Muscle of leg (tissue), 11 donors: Measurements from ENCODE around the gene DBH. TPM values are rescaled to one million over a fixed set of nuclear protein-coding genes. Genes with fewer than 3 reads are reported as not detected.

Experiments
- DNase-seq: peaks from one replicate; pipeline ENCODE4 v3.0.0; 2013
- H3K27ac ChIP-seq: one replicate; pipeline ENCODE4 v1.5.1; 2013; ENCODE audit warnings: mild to moderate bottlenecking, low read length, control low read depth
- H3K27me3 ChIP-seq: one replicate; pipeline ENCODE4 v1.6.1; 2013; ENCODE audit warnings: low read length; ENCODE audit not compliant: control insufficient read depth, insufficient read depth
- H3K36me3 ChIP-seq: one replicate; pipeline ENCODE4 v1.6.1; 2013; ENCODE audit warnings: low read length; ENCODE audit not compliant: control insufficient read depth, insufficient read depth
- H3K4me1 ChIP-seq: one replicate; pipeline ENCODE4 v1.6.1; 2013; ENCODE audit warnings: low read length; ENCODE audit not compliant: control insufficient read depth, insufficient read depth
- H3K4me3 ChIP-seq: one replicate; pipeline ENCODE4 v1.5.1; 2013; ENCODE audit warnings: low read length, control low read depth
- H3K9me3 ChIP-seq: replicated peaks from 2 replicates; pipeline ENCODE4 v1.6.1; 2013; ENCODE audit warnings: low read depth, low read length; ENCODE audit not compliant: control insufficient read depth
- WGBS: methylation state at CpG from one replicate; pipeline ENCODE4 v1.1.5; 2013; ENCODE audit warnings: missing lambda C conversion rate; ENCODE audit not compliant: insufficient coverage; 5-methylcytosine and 5-hydroxymethylcytosine counted together
- polyA plus RNA-seq, 8 donors: library from polyadenylated mRNA; unstranded; fragments of 120-200 nt; gene quantifications; one replicate each; pipeline versions ENCODE4 v1.2.1 to v1.2.3, GENCODE V29; 2013; ENCODE audit warnings: inconsistent platforms in 1 of 8, low replicate concordance in 1 of 8; ENCODE audit not compliant: insufficient read length in 8 of 8, insufficient read depth in 1 of 8
- total RNA-seq: library from RNA; stranded (reverse); fragments of 120-200 nt; gene quantifications from one replicate; pipeline ENCODE4 v1.2.4, GENCODE V29; 2013

Gene DBH
- total and polyA plus RNA-seq, 9 donors = 0.48 to 0.87 (median 0.64) TPM; not detected in 1

GRCh38 chr9:133687856-133688761 lies 51.9 kb downstream of the DBH start:
- 80% methylated on average over 21 of the region's 34 CpGs for WGBS
- Histone ChIP-seq H3K27me3 (no peaks in the 10 kb centered on the region), H3K9me3 (no peaks in the 10 kb centered on the region), H3K4me1 (peaks cover 19% of the 10 kb centered on the region), H3K36me3 (no peaks in the 10 kb centered on the region), H3K4me3 (no peak overlapping the region), H3K27ac (no peak overlapping the region)
- no peak for DNase-seq

DNA sequence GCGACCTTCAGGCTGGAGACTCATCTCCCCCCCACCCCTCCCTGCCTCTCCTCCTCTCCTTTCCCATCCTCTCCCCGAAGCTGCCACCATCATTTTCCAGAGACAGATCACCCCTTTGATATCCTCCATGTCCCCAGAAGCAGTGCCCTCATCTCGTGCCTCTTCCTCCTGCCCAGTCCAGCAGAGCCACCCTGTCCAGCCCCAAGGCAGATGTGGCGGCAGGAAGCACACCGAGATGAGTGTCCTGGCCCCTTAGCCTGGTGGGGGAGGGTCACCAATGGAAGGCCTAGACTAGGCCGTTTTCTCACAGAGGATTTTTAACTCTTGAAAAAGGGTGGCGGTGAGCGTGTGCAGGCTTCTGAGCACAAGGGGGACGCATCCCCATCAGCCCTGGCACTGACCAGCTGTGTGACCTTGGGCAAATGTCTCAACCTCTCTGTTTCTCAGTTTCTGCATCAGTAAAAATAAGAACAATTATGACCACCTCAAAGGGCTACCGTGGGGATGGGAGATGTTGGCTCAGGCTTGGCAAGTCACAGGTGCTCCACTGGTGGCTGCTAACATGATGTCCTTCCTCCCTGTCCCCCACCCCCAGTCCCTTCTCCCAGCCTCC lies 53.1 kb downstream of the DBH start:
- DNase-seq = no peak
- Histone ChIP-seq H3K36me3 (no peaks in the 10 kb centered on the region), H3K4me3 (no peak overlapping the region), H3K4me1 (peaks cover 8% of the 10 kb centered on the region), H3K27me3 (no peaks in the 10 kb centered on the region), H3K9me3 (no peaks in the 10 kb centered on the region), H3K27ac (no peak overlapping the region)
- WGBS = 85% methylated on average over 7 of the region's 10 CpGs

GRCh38 chr9:133690081-133690561 lies 54.0 kb downstream of the DBH start:
- no peak overlapping the region for H3K4me3 ChIP-seq
- no peak for DNase-seq
- no peaks in the 10 kb centered on the region for H3K27me3 ChIP-seq
- no peak overlapping the region for H3K27ac ChIP-seq
- no peaks in the 10 kb centered on the region for H3K36me3 ChIP-seq
- no peaks in the 10 kb centered on the region for H3K9me3 ChIP-seq
- 85% methylated on average over 9 of the region's 11 CpGs for WGBS
- H3K4me1 ChIP-seq = peaks cover under 1% of the 10 kb centered on the region

DNA sequence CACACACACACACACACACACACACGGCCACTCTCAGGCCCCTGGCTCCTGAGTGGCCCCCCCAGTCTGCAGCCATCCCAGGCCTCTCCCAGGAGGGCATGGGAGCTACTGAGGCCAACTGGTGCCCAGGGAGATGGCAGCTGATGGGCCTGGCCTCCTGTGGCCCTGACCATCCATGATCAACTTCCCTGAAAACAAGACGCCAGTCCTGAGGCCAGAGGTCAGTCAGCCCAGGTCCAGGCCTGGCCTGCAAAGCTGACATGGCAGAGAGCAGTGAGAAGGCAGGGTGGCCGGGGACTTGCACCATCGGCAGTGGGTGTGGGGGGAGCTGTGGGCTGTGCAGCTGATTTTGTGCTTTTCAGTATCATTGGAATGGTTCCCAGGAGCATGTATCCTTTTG lies 55.0 kb downstream of the DBH start:
- Histone ChIP-seq H3K27me3 (no peaks in the 10 kb centered on the region), H3K4me3 (no peak overlapping the region), H3K27ac (no peak overlapping the region), H3K4me1 (no peaks in the 10 kb centered on the region), H3K36me3 (no peaks in the 10 kb centered on the region), H3K9me3 (no peaks in the 10 kb centered on the region)
- no CpG with 5 or more reads among the region's 4 CpGs for WGBS
- DNase-seq = no peak

GRCh38 chr9:133691626-133692363 lies 55.6 kb downstream of the DBH start:
- H3K27me3 ChIP-seq = no peaks in the 10 kb centered on the region
- H3K9me3 ChIP-seq = no peaks in the 10 kb centered on the region
- no peaks in the 10 kb centered on the region for H3K4me1 ChIP-seq
- WGBS = 90% methylated on average over 14 of the region's 19 CpGs
- no peaks in the 10 kb centered on the region for H3K36me3 ChIP-seq
- no peak overlapping the region for H3K27ac ChIP-seq
- H3K4me3 ChIP-seq = no peak overlapping the region
- no peak for DNase-seq

- H3K27me3 ChIP-seq = no peaks in the 10 kb centered on the region
- H3K36me3 ChIP-seq = no peaks in the 10 kb centered on the region
- no peaks in the 10 kb centered on the region for H3K9me3 ChIP-seq
- H3K4me3 ChIP-seq = no peak overlapping the region
- no peaks in the 10 kb centered on the region for H3K4me1 ChIP-seq
- no peak overlapping the region for H3K27ac ChIP-seq
- WGBS = 86% methylated on average over 25 of the region's 25 CpGs
- no peak for DNase-seq
Observed at GRCh38 chr9:133692364-133692985, 56.3 kb downstream of the DBH start.

DNA sequence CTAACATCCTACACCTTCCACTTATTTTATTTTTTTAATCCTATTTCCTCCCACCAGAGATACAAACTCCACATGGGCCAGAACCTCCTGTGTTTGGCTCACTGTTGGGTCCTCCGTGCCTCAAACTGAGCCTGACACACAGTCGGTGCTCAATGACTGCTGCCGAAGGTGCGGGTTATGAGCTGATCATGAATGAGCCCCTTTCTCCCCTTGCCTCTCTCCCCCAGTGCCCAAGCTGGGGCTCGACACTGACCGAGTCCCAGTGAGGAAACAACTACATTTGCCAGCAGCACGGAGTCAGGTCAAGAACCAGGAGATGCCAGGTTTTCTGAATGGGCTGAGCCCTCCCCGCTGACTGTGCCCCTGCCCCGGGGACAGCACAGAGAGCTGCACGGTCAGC lies 57.0 kb downstream of the DBH start:
- Histone ChIP-seq H3K27ac (no peak overlapping the region), H3K9me3 (no peaks in the 10 kb centered on the region), H3K4me3 (no peak overlapping the region), H3K36me3 (no peaks in the 10 kb centered on the region), H3K4me1 (no peaks in the 10 kb centered on the region), H3K27me3 (no peaks in the 10 kb centered on the region)
- WGBS = 96% methylated on average over 9 of the region's 10 CpGs
- no peak for DNase-seq

DNA sequence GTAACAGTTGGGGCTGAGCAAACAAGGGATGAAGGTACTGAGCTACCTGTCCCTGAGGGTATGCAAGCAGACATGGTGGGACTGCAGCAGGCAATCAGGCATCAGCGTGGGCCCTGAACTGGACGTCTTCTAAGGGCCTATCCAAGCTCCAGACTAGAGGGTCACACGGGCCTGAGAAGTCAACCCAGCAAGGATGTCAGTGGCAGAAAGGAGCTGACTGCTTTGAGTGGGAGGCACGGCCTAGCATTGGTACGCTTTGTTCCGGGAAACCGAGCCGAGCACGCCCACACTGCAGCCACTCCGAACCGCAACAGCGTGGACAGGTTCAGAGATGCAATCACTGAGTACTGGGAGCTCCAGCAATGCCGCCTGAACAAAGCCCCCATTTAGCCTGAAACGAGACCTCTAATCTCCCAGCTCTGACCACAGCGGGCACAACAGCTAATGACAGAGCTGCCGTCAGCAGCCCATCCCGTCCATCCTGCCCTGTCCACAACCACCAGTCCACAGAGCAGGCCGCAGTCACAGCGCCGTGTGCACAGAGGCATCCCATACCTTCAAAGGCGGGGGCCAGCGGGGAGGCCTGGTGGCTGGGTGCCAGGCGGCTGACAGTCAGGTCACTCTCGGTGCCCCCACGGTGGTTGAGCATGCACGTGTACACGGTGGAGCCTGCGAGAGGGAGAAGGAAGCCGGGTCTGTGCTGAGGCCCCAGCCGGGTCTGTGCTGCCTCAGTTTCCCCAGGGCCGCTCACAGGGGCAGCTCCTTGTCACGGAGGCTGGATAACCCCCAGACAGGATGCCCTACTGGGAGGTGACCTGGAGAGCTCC lies 57.8 kb downstream of the DBH start:
- Histone ChIP-seq H3K4me1 (no peaks in the 10 kb centered on the region), H3K4me3 (no peak overlapping the region), H3K9me3 (no peaks in the 10 kb centered on the region), H3K27ac (no peak overlapping the region), H3K36me3 (no peaks in the 10 kb centered on the region), H3K27me3 (no peaks in the 10 kb centered on the region)
- 93% methylated on average over 28 of the region's 32 CpGs for WGBS
- no peak for DNase-seq

- Histone ChIP-seq H3K4me1 (no peaks in the 10 kb centered on the region), H3K9me3 (no peaks in the 10 kb centered on the region), H3K36me3 (no peaks in the 10 kb centered on the region), H3K4me3 (no peak overlapping the region), H3K27me3 (no peaks in the 10 kb centered on the region), H3K27ac (no peak overlapping the region)
- 95% methylated on average over 2 of the region's 3 CpGs for WGBS
- DNase-seq = no peak
Observed at GRCh38 chr9:133694686-133695085, 58.5 kb downstream of the DBH start.
